H1 (cell line): ENCODE results near the gene TENT5A. TPM values are rescaled to one million over a fixed set of nuclear protein-coding genes. Genes with fewer than 3 reads are reported as not detected.

Experiments
- CTCF ChIA-PET: fragments of 300-600 bp; sonication (Branson Sonifier 250); formaldehyde crosslinking; loops from one replicate; lab custom pipeline; 2021; ENCODE audit not compliant: partially characterized antibody; lab: Charles Lee
- POLR2A ChIA-PET: fragments of 300-600 bp; sonication (Branson Sonifier 250); formaldehyde crosslinking; loops from one replicate; lab custom pipeline; 2021; ENCODE audit warnings: inconsistent platforms; ENCODE audit not compliant: partially characterized antibody; lab: Charles Lee
- DNase-seq, 2 experiments: peaks; one replicate each; pipeline versions ENCODE4 v3.0.0 to v3.0.0-alpha.2; 2010 to 2022; ENCODE audit warnings: low spot score in 2 of 2, low read depth in 1 of 2, mixed read lengths in 1 of 2
- FAIRE-seq: peaks from 2 replicates; lab custom pipeline; 2011; peaks lifted over from hg19 to GRCh38; lab: Jason Lieb, UNC
- H2AFZ ChIP-seq: 2 replicates; pipeline ENCODE4 v1.8.1; 2012; ENCODE audit warnings: low read length, inconsistent platforms
- H2AK5ac ChIP-seq: 2 replicates; pipeline ENCODE4 v1.6.1; 2013; ENCODE audit warnings: low read depth, low read length
- H2BK120ac ChIP-seq: replicated peaks from 2 replicates; pipeline ENCODE3; 2013; ENCODE audit warnings: low read depth, low read length, inconsistent platforms
- H2BK12ac ChIP-seq: 2 replicates; pipeline ENCODE4 v1.6.1; 2013; ENCODE audit warnings: low read depth, low read length
- H2BK15ac ChIP-seq: 2 replicates; pipeline ENCODE4 v1.6.1; 2013; ENCODE audit warnings: low read length
- H2BK20ac ChIP-seq: 2 replicates; pipeline ENCODE4 v1.6.1; 2013; ENCODE audit warnings: low read length
- H2BK5ac ChIP-seq: 2 replicates; pipeline ENCODE4 v1.6.1; 2013; ENCODE audit warnings: low read depth, low read length
- H3K14ac ChIP-seq: 2 replicates; pipeline ENCODE4 v1.6.1; 2013; ENCODE audit warnings: inconsistent platforms; ENCODE audit not compliant: insufficient read length
- H3K18ac ChIP-seq: 2 replicates; pipeline ENCODE4 v1.6.1; 2013; ENCODE audit warnings: low read length; ENCODE audit errors: extremely low read depth
- H3K23ac ChIP-seq: 2 replicates; pipeline ENCODE4 v1.6.1; 2013; ENCODE audit warnings: inconsistent platforms; ENCODE audit not compliant: insufficient read length
- H3K23me2 ChIP-seq: 2 replicates; pipeline ENCODE4 v1.6.1; 2013; ENCODE audit warnings: low read depth, low read length
- H3K27ac ChIP-seq: 2 replicates; pipeline ENCODE4 v1.6.1; 2011; ENCODE audit warnings: low read depth, low read length, inconsistent platforms
- H3K27me3 ChIP-seq, 4 experiments: replicated peaks in 1 of 4; 1 replicate in 1 of 4; 2 replicates in 3 of 4; pipeline versions ENCODE4 v1.6.1 to v1.8.1; 2011 to 2013; ENCODE audit warnings: low read length in 3 of 4, mild to moderate bottlenecking in 3 of 4, inconsistent platforms in 2 of 4, mixed read lengths in 2 of 4, moderate library complexity in 1 of 4; ENCODE audit not compliant: control insufficient read depth in 3 of 4, insufficient read depth in 3 of 4; ENCODE audit errors: extremely low read depth in 1 of 4
- H3K36me3 ChIP-seq, 4 experiments: 2 replicates each; pipeline versions ENCODE4 v1.6.1 to v1.8.1; 2011 to 2013; ENCODE audit warnings: mild to moderate bottlenecking in 4 of 4, low read length in 3 of 4, moderate library complexity in 2 of 4, control low read depth in 1 of 4, inconsistent platforms in 1 of 4; ENCODE audit not compliant: insufficient read depth in 4 of 4, control insufficient read depth in 2 of 4
- H3K4ac ChIP-seq: replicated peaks from 2 replicates; pipeline ENCODE3; 2013; ENCODE audit warnings: low read length, low read depth, mixed read lengths, inconsistent platforms; ENCODE audit not compliant: insufficient read length
- H3K4me1 ChIP-seq, 4 experiments: replicated peaks in 1 of 4; 1 replicate in 1 of 4; 2 replicates in 3 of 4; pipeline versions ENCODE4 v1.6.1 to v1.8.1; 2011 to 2013; ENCODE audit warnings: low read length in 3 of 4, inconsistent platforms in 2 of 4, mixed read lengths in 1 of 4; ENCODE audit not compliant: insufficient read depth in 4 of 4, control insufficient read depth in 3 of 4
- H3K4me2 ChIP-seq, 2 experiments: 2 replicates each; pipeline versions ENCODE4 v1.6.1 to v1.8.1; 2011 to 2013; ENCODE audit warnings: low read depth in 2 of 2, low read length in 2 of 2, control low read depth in 1 of 2, inconsistent platforms in 1 of 2, mild to moderate bottlenecking in 1 of 2; ENCODE audit not compliant: insufficient read depth in 1 of 2
- H3K4me3 ChIP-seq, 4 experiments: fragments of 200-600, 300-600 bp in 1 of 4; sonication (generic), shearing (Covaris generic), sonication (Bioruptor Twin) in 1 of 4; 2 replicates each; pipeline versions ENCODE4 v1.5.1 to v1.8.1; 2011 to 2016; ENCODE audit warnings: low read length in 4 of 4, low read depth in 3 of 4, control low read depth in 2 of 4, inconsistent platforms in 2 of 4, mild to moderate bottlenecking in 2 of 4, mixed read lengths in 1 of 4, moderate library complexity in 1 of 4; ENCODE audit not compliant: insufficient read depth in 2 of 4; ENCODE audit errors: extremely low read depth in 1 of 4
- H3K56ac ChIP-seq: replicated peaks from 2 replicates; pipeline ENCODE3; 2013; ENCODE audit warnings: low read depth, mild to moderate bottlenecking, mixed read lengths, low read length, inconsistent platforms; ENCODE audit not compliant: insufficient read length
- H3K79me1 ChIP-seq: 2 replicates; pipeline ENCODE4 v1.6.1; 2013; ENCODE audit warnings: low read depth, low read length, control low read depth
- H3K79me2 ChIP-seq, 2 experiments: 2 replicates each; pipeline versions ENCODE4 v1.6.1 to v1.8.1; 2012 to 2013; ENCODE audit warnings: low read length in 2 of 2, mild to moderate bottlenecking in 2 of 2, inconsistent platforms in 1 of 2; ENCODE audit not compliant: insufficient read depth in 2 of 2, control insufficient read depth in 1 of 2
- H3K9ac ChIP-seq, 4 experiments: replicated peaks in 1 of 4; 1 replicate in 1 of 4; 2 replicates in 3 of 4; pipeline versions ENCODE4 v1.6.1 to v1.8.1; 2011 to 2013; ENCODE audit warnings: low read depth in 3 of 4, low read length in 3 of 4, control low read depth in 2 of 4, mild to moderate bottlenecking in 2 of 4, moderate library complexity in 2 of 4, inconsistent platforms in 1 of 4; ENCODE audit errors: extremely low read depth in 1 of 4
- H3K9me3 ChIP-seq, 2 experiments: 2 replicates each; pipeline versions ENCODE4 v1.6.1 to v1.8.1; 2012 to 2013; ENCODE audit warnings: mild to moderate bottlenecking in 2 of 2, moderate library complexity in 2 of 2, control low read depth in 1 of 2, inconsistent platforms in 1 of 2, low read depth in 1 of 2, low read length in 1 of 2, mixed read lengths in 1 of 2; ENCODE audit not compliant: insufficient read depth in 2 of 2
- H4K20me1 ChIP-seq, 2 experiments: replicated peaks in 1 of 2; 2 replicates each; pipeline versions ENCODE3 to v1.8.1; 2011 to 2013; ENCODE audit warnings: inconsistent platforms in 2 of 2, low read length in 2 of 2, mild to moderate bottlenecking in 1 of 2; ENCODE audit not compliant: insufficient read depth in 2 of 2, control insufficient read depth in 1 of 2
- H4K5ac ChIP-seq: 2 replicates; pipeline ENCODE4 v1.6.1; 2013; ENCODE audit warnings: low read length, low read depth, mixed read lengths, inconsistent platforms; ENCODE audit not compliant: insufficient read length
- H4K8ac ChIP-seq: 2 replicates; pipeline ENCODE4 v1.8.0; 2013; ENCODE audit warnings: mild to moderate bottlenecking, moderate library complexity, low read length, inconsistent platforms; ENCODE audit not compliant: insufficient read depth; ENCODE audit errors: extremely low read depth
- H4K91ac ChIP-seq: replicated peaks from 2 replicates; pipeline ENCODE3; 2013; ENCODE audit warnings: low read length, mixed read lengths, inconsistent platforms; ENCODE audit not compliant: insufficient read length
- ASH2L ChIP-seq: fragments of 200-600, 300-600 bp; sonication (generic); IDR thresholded peaks from one replicate; pipeline ENCODE4 v1.7.1; 2017; ENCODE audit warnings: low read length
- CBX5 ChIP-seq: fragments of 300-800, 300-1000 bp; sonication (generic); IDR thresholded peaks from 2 replicates; pipeline ENCODE4 v1.7.1; 2016; ENCODE audit warnings: antibody characterized with exemption, low read length, low read depth
- JUND ChIP-seq: IDR thresholded peaks from 2 replicates; pipeline ENCODE4 v1.6.1; 2011; ENCODE audit warnings: mild to moderate bottlenecking, improper control_type of control experiment, low read length
- NANOG ChIP-seq: IDR thresholded peaks from 2 replicates; pipeline ENCODE4 v1.6.1; 2011; ENCODE audit warnings: low read length, low read depth, mild to moderate bottlenecking, inconsistent platforms; ENCODE audit not compliant: insufficient read depth, poor library complexity, severe bottlenecking
- NRF1 ChIP-seq: IDR thresholded peaks from 2 replicates; pipeline ENCODE4 v1.6.1; 2011; ENCODE audit warnings: mild to moderate bottlenecking, low read depth, low read length, improper control_type of control experiment
- RFX5 ChIP-seq: IDR thresholded peaks from 2 replicates; pipeline ENCODE4 v1.6.1; 2011; ENCODE audit warnings: low read depth, low read length, improper control_type of control experiment, borderline replicate concordance
- SIN3A ChIP-seq, 2 experiments: IDR thresholded peaks in 1 of 2; conservative IDR thresholded peaks in 1 of 2; 2 replicates each; pipeline ENCODE4 v1.6.1; 2011 to 2012; ENCODE audit warnings: low read length in 2 of 2, improper control_type of control experiment in 1 of 2, low read depth in 1 of 2, mild to moderate bottlenecking in 1 of 2
- SIRT6 ChIP-seq: IDR thresholded peaks from one replicate; pipeline ENCODE4 v1.7.1; 2012; ENCODE audit warnings: low read length, inconsistent platforms
- SIX5 ChIP-seq: IDR thresholded peaks from 2 replicates; pipeline ENCODE4 v1.6.1; 2011; ENCODE audit warnings: mild to moderate bottlenecking, low read depth, low read length
- TAF1 ChIP-seq: IDR thresholded peaks from 2 replicates; pipeline ENCODE4 v1.6.1; 2011; ENCODE audit warnings: mild to moderate bottlenecking, low read depth, low read length
- TCF12 ChIP-seq: IDR thresholded peaks from 2 replicates; pipeline ENCODE4 v1.6.1; 2011; ENCODE audit warnings: low read depth, mild to moderate bottlenecking, low read length
- WGBS, 2 experiments: shearing (Covaris generic) in 1 of 2; methylation state at CpG; one replicate each; pipeline versions ENCODE4 v1.1.6 to v1.1.7; 2013 to 2015; ENCODE audit warnings: low lambda C conversion rate in 2 of 2, mixed read lengths in 2 of 2, inconsistent platforms in 1 of 2, low coverage in 1 of 2, missing lambda C conversion rate in 1 of 2; ENCODE audit not compliant: insufficient replicate concordance in 2 of 2, insufficient coverage in 1 of 2, insufficient read length in 1 of 2; ENCODE audit errors: extremely low coverage in 1 of 2, missing lambda C conversion rate in 1 of 2; 5-methylcytosine and 5-hydroxymethylcytosine counted together
- polyA plus RNA-seq, 7 experiments: library from polyadenylated mRNA; depleted of rRNA in 3 of 7; stranded (reverse) in 5 of 7; unstranded in 2 of 7; fragments of >200 nt in 5 of 7; fragments of 200-250 nt in 2 of 7; gene quantifications; 1 replicate in 5 of 7; 2 replicates in 1 of 7; 4 replicates in 1 of 7; pipeline versions ENCODE4 v1.2.1 to v1.2.3, GENCODE V29; 2011 to 2013; ENCODE audit warnings: missing spikeins in 2 of 7, mixed read lengths in 2 of 7
- total RNA-seq: library from RNA; stranded (reverse); fragmentation: NEBNext Ultra II Directional; extraction: Animal tissue kit (Norgen Biotek cat#: 25700); gene quantifications from 2 replicates; pipeline ENCODE4 v1.2.1, GENCODE V29; 2021

TENT5A gene
- total and polyA plus RNA-seq, 2 of the 8 experiments (the other 6 are each of a cell fraction or from before 2014, with no cell fraction given) = 0.91 to 2.9 TPM

GRCh38 chr6:81752921-81753710, 635 bp upstream of the TENT5A start:
- H3K79me1 ChIP-seq = no peaks in the 10 kb centered on the region
- WGBS, 2 experiments = 2% methylated on average over 63 of the region's 63 CpGs; no CpG with 5 or more reads in 1 of the 2 experiments
- no peak overlapping the region for H2BK120ac ChIP-seq
- H2BK5ac ChIP-seq = no peak overlapping the region
- H3K79me2 ChIP-seq = no peaks in the 10 kb centered on the region
- H3K27ac ChIP-seq = no peak overlapping the region
- peak overlapping the region; percentile 85 for H2AFZ ChIP-seq
- DNase-seq (peak in 1 of 2 experiments; percentile 69), FAIRE-seq (no peak)
- no peak overlapping the region for H4K91ac ChIP-seq
- peaks cover 12% of the 10 kb centered on the region for H3K23me2 ChIP-seq
- H3K4me1 ChIP-seq = peaks cover 2 to 6% (median 4%) of the 10 kb centered on the region in 4 experiments; a peak in 4 of 7 replicates
- peak overlapping the region; percentile 65 to 84 (median 78) for H3K4me3 ChIP-seq
- no peaks in the 10 kb centered on the region for H4K20me1 ChIP-seq
- no peaks in the 10 kb centered on the region; a peak in 1 of 8 replicates for H3K36me3 ChIP-seq
- H3K4me2 ChIP-seq = peak overlapping the region; percentile 93
- no peak overlapping the region for H3K4ac ChIP-seq
- ChIA-PET POLR2A (interaction anchor here (1.2 kb wide), 1 partner anchor 10 kb away, joined by 3 read pairs; no protein-coding TSS in a partner anchor), CTCF (interaction anchor here (0.6 to 4.4 kb wide), 20 partner anchors 8 to 1146 kb away, joined by 3 to 24 read pairs (median 3); no protein-coding TSS in a partner anchor)
- H3K14ac ChIP-seq = no peak overlapping the region
- no peaks in the 10 kb centered on the region for H3K9me3 ChIP-seq
- no peak overlapping the region; the same call in 1 of the 2 replicates for H2BK12ac ChIP-seq
- H4K5ac ChIP-seq = peak overlapping the region; percentile 38
- H2AK5ac ChIP-seq = no peak overlapping the region
- peak overlapping the region; percentile 22 for H3K56ac ChIP-seq
- H3K27me3 ChIP-seq = peaks cover 0 to 24% (median 10%) of the 10 kb centered on the region in 4 experiments; a peak in 5 of 7 replicates
- H2BK15ac ChIP-seq = no peak overlapping the region
- peak overlapping the region in 2 of 4 experiments; percentile 39 to 52; a peak in 4 of 7 replicates for H3K9ac ChIP-seq
- H3K18ac ChIP-seq = 0 out of 2 replicates have a peak overlapping the region, but pooled peaks have one; percentile 41
- H4K8ac ChIP-seq = peak overlapping the region; percentile 75
- H2BK20ac ChIP-seq = no peak overlapping the region
- H3K23ac ChIP-seq = no peak overlapping the region
- TF ChIP-seq SIRT6 (no peak), NRF1 (no peak), SIX5 (no peak), ASH2L (no peak), TAF1 (0 out of 2 replicates have a peak, but pooled peaks have one; percentile 37), TCF12 (no peak), SIN3A (conservative IDR thresholded peaks at IDR 0.05 in 1 of 2, IDR thresholded peaks at IDR 0.05 in 1 of 2; ENCODE audit: low read depth in 1 of 2, low read length in 2 of 2) (no peak), JUND (no peak), CBX5 (no peak), NANOG (no peak), RFX5 (no peak)
